Measurements from ENCODE around the gene GOLM1. TPM values are rescaled to one million over a fixed set of nuclear protein-coding genes. Genes with fewer than 3 reads are reported as not detected.

The GOLM1 gene
- total and polyA plus RNA-seq, 10 of the 15 experiments (the other 5 are each of a cell fraction or from before 2014, with no cell fraction given): 0.41 to 25.9 (median 18.7) TPM

DNA sequence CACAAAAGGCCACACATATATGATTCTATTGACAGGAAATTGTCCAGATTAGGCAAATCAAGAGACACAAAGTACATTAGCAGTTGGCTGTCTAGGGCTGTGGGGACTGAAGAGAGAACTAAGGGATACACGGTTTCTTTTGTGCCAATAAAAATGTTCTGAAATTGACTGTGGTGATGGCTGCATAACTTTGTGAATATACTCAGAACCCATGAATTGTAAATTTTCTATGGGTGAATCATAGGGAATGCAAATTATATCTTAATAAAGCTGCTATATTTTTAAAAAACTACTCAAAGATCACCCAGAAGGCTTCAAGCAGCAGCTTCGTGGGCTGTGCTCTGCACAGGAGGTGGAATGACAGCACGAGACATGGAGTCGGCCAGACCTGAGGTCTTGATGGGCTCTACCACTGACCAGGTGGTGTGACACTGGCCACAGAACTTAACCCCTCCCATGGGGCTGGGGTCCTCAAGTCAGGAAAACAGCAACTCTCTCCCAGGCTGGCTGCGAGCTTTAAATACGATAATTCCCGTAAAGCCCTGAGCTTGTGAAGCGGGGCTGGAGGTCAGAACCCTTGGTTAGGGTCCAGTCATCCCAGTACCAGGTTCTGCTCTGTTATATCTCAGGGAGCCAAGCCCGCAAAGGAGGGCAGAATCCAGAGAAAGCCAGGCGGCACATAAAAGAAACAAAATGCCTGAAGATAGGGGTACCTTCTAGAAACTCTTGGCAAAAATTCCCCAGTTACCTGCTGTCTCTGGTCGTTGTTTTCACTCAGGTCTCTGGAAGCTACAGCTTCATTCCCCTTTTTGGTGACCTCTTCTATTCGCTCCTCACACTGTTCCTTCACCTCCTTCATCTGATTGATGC, 59.1 kb downstream of the GOLM1 start:
- WGBS (ENCODE audit: insufficient coverage, insufficient replicate concordance, low lambda C conversion rate, missing lambda C conversion rate): 74% methylated on average over 12 of the region's 12 CpGs

More for the DNA sequence above, 59.1 kb downstream of the GOLM1 start:
- Histone ChIP-seq H3K79me2 (ENCODE audit: control insufficient read depth, insufficient read depth, low read length) (no peaks in the 10 kb centered on the region), H3K9ac (ENCODE audit: control insufficient read depth, insufficient read depth, low read length) (no peak overlapping the region), H3K9me3 (replicated peaks; ENCODE audit: control insufficient read depth, insufficient read depth, low read length) (no peaks in the 10 kb centered on the region), H3K27me3 (replicated peaks in 1 of 2; ENCODE audit: control insufficient read depth in 2 of 2, insufficient read depth in 2 of 2, low read length in 1 of 2) (no peaks in the 10 kb centered on the region), H4K20me1 (ENCODE audit: control insufficient read depth, insufficient read depth) (no peaks in the 10 kb centered on the region), H3K4me3 (no peak overlapping the region), H3K4me1 (ENCODE audit: control insufficient read depth, insufficient read depth, low read length) (no peaks in the 10 kb centered on the region), H3K4me2 (ENCODE audit: control insufficient read depth, insufficient read depth) (no peak overlapping the region), H3K36me3 (ENCODE audit: control insufficient read depth in 2 of 2, insufficient read depth in 2 of 2, low read length in 1 of 2) (no peaks in the 10 kb centered on the region; a peak in 1 of 4 replicates), H2AFZ (ENCODE audit: control insufficient read depth, low read depth, low read length) (no peak overlapping the region), H3K27ac (ENCODE audit: control insufficient read depth, insufficient read depth) (no peak overlapping the region)
- FAIRE-seq (no peak), DNase-seq (ENCODE audit: low read depth, low spot score) (no peak), ATAC-seq (no peak)
- no peak for TF ChIP-seq SMAD5 (IDR thresholded peaks at IDR 0.05; ENCODE audit: low read depth)
- TF ChIP-seq, protein P1, sequence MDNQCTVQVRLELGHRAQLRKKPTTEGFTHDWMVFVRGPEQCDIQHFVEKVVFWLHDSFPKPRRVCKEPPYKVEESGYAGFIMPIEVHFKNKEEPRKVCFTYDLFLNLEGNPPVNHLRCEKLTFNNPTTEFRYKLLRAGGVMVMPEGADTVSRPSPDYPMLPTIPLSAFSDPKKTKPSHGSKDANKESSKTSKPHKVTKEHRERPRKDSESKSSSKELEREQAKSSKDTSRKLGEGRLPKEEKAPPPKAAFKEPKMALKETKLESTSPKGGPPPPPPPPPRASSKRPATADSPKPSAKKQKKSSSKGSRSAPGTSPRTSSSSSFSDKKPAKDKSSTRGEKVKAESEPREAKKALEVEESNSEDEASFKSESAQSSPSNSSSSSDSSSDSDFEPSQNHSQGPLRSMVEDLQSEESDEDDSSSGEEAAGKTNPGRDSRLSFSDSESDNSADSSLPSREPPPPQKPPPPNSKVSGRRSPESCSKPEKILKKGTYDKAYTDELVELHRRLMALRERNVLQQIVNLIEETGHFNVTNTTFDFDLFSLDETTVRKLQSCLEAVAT (IDR thresholded peaks at IDR 0.05): no peak
- TF ChIP-seq ZNF217 (IDR thresholded peaks at IDR 0.05): no peak
- TF ChIP-seq ZBED1 (IDR thresholded peaks at IDR 0.05; ENCODE audit: borderline replicate concordance): no peak
- TF ChIP-seq, protein P2, sequence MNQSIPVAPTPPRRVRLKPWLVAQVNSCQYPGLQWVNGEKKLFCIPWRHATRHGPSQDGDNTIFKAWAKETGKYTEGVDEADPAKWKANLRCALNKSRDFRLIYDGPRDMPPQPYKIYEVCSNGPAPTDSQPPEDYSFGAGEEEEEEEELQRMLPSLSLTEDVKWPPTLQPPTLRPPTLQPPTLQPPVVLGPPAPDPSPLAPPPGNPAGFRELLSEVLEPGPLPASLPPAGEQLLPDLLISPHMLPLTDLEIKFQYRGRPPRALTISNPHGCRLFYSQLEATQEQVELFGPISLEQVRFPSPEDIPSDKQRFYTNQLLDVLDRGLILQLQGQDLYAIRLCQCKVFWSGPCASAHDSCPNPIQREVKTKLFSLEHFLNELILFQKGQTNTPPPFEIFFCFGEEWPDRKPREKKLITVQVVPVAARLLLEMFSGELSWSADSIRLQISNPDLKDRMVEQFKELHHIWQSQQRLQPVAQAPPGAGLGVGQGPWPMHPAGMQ (IDR thresholded peaks at IDR 0.05; ENCODE audit: borderline replicate concordance): no peak
- no peak for TF ChIP-seq SPI1 (IDR thresholded peaks at IDR 0.05; ENCODE audit: borderline replicate concordance, insufficient read depth, low read depth, low read length)
- TF ChIP-seq MTA2 (IDR thresholded peaks at IDR 0.05; ENCODE audit: low read depth): no peak
- TF ChIP-seq NR2C1 (IDR thresholded peaks at IDR 0.05): no peak
- no peak for TF ChIP-seq SMARCA5 (IDR thresholded peaks at IDR 0.05)
- no peak for TF ChIP-seq TAF1 (IDR thresholded peaks at IDR 0.05; ENCODE audit: borderline replicate concordance, low read depth, low read length)
- TF ChIP-seq NFXL1 (IDR thresholded peaks at IDR 0.05; ENCODE audit: borderline replicate concordance): no peak
- BruUV-seq (replicated peaks): no TSS peak
- ChIA-PET POLR2A (no interaction called here), SMC1A (ENCODE audit: uncharacterized antibody, unreplicated experiment) (no interaction called here), CTCF (no interaction called here), RAD21 (ENCODE audit: unreplicated experiment) (no interaction called here)
- intact Hi-C loops (cut with micrococcal nuclease; ENCODE audit: unreplicated experiment): loop anchor here (10.0 kb wide), 1 partner anchor 205 kb away; no protein-coding TSS in a partner anchor
- in situ Hi-C loops (cut with MboI): no loop called here
